Measurements from ENCODE around the gene POC1A.

Gene POC1A

DNA sequence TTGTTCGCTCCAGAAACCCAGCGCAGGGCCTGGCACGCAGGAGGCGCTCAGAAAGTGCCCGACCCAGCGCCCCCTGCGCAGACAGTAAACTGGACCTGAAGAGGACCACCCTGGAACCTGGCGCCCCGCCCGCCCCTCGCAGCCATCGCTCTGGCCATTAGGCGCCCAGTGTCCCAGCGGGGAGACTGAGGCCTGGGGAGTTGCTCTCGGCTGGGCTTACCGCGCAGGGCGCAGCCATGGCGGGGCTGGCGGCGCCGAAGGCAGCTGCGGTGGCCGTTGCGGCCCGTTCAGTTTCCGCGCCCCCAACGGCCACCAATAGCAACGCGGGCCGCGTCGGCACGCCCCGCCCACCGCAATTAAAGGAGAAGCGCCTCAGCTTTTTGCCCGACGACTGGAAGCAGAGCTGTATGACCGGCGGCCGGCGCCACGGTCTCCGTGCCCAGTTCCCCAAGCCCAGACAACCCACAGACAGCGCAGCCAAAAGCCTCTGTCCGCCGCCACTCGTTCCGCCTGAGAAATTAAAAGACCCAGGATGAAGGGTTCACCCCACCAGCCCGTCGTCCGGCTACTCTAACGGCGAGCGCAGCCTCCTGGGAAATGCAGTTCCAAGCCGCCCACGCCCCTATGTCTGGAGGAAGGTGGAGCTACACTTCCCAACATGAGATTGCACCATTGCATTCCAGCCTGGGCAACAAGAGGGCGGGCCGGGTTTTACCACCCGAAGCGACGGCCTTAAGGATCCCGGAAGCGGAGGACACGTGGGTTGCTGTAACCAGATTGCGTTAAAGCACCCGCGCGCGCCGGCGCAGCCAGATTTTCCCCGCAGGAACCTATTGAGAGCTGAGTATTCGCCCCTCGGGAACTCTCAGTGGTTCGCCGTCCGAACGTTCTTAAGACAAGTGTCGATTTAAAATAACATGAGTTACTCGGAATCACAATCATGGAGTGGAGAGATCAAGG, at the start of gene POC1A:
TSS of gene POC1A (minus strand) at position 289 of the 960 bp plus-strand sequence. CDS start at position 238, 51 bp downstream.
- DNase-seq, result peak; percentile 96

DNA sequence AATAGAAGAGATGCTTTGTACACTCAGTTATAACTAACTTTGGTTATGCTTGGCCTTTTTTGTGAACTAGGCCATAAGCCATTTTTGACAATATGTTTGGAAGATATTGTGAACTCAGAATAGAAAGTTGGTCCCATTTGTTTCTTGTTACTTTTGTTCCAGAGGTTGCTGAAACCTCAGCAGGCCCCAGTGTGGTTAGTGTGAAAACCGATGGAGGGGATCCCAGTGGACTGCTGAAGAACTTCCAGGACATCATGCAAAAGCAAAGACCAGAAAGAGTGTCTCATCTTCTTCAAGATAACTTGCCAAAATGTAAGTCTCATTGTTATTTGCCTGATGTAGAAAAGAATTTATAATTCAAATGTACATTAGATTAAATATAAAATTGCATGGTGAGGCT, 49.5 kb upstream of the POC1A start:
- DNase-seq, result no peak

DNA sequence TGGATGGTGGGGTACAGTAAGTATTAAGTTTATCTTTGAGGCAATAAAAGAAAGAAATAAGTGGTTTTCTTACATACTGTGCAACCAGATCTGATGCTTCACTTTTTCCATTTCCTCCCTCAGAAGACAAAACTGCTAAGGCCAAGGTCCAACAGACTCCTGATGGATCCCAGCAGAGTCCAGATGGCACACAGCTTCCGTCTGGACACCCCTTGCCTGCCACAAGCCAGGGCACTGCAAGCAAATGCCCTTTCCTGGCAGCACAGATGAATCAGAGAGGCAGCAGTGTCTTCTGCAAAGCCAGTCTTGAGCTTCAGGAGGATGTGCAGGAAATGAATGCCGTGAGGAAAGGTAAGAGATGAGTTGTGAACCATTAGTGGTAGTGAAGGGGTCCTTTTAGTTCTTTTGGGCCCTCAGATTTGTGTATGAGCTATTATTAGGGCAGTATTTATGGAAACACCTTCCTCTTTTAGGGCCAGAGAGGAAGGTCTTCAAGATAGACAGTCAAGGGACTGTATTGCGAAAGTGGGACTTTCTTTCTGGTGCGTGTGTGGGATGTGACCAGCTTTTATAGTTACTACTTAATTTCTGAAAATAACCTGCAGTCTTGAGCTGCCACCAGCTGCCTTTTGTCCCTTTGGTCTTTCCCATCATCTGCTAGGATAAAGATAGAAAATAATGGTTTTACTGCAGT, 48.3 kb upstream of the POC1A start:
- no peak for DNase-seq

DNA sequence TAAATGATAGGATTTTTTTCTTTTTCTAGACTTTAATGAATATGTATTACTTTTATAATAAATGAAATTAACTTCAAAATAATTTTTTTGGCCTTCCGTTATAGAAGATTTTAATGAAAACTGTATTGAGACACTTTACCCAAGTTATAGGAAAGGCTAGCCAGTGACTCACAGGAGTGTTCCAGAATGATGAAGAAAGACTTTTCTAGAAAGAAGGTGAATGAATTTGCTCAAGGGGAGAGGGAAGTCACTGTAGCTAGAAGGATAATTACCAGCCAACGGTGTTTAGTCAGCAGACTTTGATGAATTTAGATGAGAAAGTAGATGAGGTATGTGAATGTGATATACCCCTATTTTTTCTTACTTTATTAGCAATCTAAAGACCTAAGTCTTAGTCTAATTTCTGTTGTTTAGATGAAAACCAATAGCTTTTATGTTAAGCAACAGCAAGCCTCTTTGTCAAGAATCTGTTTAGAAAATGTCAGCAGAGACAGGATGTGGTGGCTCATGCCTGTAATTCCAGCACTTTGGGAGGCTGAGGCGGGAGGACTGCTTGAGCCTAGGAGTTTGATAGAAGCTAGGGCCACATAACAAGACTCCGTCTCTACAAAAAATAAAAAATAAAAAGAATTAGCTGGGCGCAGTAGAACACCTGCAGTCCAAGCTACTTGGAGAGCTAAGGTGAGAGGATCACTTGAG, 46.9 kb upstream of the POC1A start:
- no peak for DNase-seq

DNA sequence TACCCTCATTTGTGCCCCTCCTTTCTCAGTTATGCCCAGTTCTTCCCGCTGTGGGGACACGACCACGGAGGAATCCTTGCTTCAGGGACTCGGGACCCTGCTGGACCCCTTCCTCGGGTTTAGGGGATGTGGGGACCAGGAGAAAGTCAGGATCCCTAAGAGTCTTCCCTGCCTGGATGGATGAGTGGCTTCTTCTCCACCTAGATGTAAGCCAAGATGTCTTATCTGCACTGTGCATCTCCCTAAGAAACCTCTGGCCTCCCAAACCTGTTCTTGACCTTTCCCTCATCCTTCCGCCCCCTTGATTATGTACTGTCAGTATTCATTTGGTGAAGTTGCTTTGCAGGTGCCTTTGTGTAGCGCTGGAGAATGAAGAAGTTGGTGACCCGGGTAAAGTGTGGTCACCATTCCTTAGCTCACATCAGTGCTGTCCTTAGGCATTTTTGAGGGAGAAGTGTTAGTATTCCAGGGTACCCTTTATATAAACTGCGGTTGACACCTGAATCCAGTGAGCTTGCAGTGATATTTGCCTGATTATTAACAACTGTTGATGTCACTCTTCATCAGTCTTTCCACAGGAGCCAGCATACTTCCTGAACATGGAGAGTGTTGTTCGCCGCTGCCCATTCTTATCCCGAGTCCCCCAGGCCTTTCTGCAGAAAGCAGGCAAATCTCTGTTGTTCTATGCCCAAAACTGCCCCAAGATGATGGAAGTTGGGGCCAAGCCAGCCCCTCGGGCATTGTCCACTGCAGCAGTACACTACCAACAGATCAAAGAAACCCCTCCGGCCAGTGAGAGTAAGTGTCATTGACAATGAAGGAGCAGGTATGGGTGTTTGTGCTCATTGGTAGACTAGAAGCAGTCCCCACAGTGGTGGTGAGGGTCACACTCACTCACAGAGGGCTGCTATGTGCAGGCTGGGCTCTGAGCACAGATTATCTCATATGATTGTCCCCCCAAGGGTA, 44.7 kb upstream of the POC1A start:
- DNase-seq, result no peak

DNA sequence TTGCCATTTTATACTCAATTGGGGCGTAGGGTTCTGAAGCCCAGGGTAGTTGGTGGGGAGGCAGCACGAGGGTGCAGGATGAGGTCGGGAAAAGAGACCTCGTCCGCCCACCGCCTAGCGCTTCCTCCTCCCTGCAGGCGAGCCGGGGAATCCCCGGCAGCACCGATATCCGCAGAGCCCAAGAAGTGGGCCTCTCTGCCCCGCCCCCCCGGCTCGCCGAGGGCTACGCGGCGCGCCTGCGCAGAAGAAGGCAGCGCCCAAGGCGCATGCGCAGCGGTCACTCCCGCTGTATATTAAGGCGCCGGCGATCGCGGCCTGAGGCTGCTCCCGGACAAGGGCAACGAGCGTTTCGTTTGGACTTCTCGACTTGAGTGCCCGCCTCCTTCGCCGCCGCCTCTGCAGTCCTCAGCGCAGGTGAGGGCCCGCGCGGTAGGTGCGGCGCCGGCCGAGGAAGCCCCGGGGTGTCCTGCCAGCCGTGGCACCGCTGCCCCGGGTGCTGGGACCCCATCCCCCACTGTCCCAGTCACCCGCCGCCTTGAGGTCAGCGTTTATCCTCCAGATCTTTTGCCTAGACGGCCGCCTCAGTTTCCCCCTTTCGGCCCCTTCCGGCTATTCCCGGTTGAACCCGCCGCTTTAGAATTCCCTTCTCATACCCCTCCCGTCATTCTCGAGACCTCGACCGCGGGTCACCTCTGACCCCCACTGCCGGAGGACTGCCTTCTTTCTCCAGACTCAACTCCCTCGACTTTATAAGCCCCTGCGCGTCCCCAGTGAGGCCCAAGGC, 43.8 kb upstream of the POC1A start, which contains the start of gene ALAS1:
TSS of gene ALAS1 (plus strand) at position 319 of the 784 bp plus-strand sequence. CDS start 1,082 bp downstream, outside the sequence.
- DNase-seq, result peak; percentile 96

DNA sequence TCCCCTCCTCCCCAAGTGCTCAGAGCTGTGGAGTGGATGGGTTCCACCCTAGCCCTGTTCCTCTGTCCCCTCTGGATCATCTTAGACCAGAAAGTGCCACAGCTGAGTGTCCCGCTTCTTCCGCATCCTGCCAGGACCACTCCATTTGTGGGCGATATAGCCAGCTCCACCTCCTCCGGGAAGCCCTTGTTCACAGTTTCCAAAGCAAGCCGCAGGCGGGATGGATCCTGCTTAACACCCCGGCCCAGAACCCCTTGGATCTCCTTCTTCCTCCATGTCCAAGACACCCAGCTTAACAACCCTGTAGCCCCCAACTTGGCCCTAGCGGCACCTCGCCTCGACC, 43.2 kb upstream of the POC1A start:
- DNase-seq, result no peak

DNA sequence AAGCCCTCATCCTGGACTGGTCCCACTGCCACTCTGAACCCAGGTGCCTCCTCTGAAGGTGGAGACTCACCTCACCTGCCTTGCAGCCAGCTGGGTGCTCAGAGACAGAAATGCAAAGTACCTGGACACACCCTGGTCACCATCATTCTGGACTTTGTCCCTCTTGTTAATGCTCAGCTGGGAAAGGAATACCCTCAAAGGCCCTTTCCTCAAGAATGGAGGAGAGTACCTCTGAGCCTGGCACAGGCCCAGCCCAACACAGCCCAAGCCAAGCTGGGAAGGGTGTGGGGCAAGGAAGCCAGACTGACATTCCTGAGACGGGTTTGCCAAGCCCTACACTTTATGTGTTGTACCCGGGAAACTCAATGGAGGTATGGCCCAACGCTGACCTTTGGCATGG, 42.8 kb upstream of the POC1A start:
- DNase-seq, result peak; percentile 31

DNA sequence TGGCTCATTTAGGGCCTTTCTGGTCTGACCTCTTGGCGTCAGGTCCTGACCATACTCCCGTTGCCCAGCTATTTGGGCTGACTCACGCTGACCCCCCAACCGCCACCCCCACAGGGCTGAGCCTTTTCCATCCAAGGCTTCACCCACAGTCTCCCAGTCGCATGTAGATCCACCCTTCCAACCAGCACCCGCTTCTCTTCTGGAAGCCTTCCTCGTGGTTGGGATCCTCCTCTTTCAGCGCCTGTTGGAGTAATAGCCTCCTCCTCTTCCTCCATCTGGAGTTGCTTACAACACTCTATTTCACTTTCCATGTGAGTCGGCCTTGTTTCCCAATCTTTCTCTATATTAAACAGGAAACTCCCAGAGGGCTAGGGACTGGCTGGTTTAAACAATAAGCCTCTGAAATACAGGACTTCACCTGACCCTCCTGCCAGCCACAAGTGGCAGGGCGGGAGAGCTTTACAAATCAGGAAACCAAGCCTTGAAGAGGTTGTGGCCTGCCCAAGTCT, 41.7 kb upstream of the POC1A start:
- DNase-seq, result peak; percentile 20

DNA sequence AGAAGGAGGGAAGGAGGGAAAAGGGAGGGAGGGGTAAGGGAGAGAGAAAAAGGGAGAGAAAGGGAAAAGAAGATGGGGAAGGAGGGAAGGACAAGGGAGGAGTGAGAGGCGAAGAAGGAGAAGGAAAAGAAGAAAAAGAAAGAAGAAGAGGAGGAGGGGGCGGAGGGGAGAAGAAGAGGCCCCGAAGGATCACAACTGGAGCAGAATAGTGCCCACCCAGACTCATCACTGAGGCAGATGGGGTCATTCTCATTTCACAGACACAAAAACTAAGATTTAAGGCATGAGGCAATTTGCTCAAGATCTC, 41.0 kb upstream of the POC1A start:
- no peak for DNase-seq

DNA sequence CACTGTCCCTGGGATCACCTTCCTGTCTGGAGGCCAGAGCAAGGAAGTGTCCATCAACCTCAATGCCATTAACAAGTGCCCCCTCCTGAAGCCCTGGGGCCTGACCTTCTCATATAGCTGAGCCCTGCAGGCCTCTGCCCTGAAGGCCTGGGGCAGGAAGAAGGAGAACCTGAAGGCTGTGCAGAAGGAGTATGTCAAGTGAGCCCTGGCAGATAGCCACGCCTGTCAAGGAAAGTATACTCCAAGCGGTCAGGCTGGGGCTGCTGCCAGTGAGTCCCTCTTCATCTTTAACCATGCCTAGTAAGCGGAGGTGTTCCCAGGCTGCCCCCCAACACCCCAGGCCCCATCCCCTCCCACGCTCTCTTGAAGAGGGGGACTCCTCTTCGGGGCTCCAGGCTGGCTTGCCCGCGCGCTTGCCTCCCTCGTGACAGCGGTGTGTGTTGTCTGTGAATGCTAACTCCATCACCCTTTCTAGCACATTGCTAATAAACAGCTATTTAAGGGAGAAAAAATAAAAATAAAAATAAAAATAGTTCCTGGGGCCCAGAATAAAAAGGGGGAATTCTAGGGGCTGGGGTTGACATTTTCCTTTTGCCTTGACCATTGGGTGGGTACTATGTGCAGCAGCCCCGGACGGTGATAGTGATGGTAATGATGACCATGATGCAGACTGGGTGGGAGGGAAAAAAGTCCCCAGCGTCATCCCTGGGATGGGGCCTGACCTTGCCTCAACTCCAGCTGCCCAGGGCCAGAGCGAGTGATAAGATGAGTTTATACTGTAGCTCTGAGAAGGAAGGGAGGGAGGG, 40.5 kb upstream of the POC1A start:
- DNase-seq, result peak; percentile 29

DNA sequence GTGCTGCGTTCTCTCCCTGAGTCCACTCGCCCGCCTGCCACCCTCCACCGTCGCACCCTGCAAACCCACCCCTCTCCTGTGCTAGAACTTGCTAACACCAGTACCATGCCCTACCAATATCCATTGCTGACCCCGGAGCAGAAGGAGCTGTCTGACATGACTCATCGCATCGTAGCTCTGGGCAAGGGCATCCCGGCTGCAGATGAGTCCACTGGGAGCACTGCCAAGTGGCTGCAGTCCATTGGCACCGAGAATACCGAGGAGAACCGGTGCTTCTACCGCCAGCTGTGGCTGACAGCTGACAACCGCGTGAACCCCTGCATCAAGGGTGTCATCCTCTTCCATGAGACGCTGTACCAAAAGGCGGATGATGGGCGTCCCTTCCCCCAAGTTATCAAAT, 38.8 kb upstream of the POC1A start:
- peak; percentile 54 for DNase-seq

DNA sequence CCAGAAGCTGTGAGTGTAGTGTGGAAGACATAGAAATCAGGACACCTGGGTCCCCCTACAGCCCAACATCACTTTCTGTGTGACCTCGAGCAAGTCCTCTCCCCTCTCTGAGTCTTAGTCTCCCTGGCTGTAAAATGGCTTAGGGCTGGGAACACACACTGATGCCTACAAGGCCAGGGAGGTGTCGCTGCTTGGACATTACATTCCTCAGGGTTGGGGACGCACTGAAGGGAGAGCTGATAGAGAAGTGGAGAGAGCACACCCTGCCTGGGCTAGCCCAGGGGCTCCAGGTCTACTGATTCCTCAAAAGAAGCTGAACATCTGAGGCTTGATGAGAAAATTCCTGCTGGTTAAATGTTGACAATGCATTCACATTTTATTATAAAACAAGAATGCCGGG, 37.4 kb upstream of the POC1A start:
- DNase-seq, result no peak

DNA sequence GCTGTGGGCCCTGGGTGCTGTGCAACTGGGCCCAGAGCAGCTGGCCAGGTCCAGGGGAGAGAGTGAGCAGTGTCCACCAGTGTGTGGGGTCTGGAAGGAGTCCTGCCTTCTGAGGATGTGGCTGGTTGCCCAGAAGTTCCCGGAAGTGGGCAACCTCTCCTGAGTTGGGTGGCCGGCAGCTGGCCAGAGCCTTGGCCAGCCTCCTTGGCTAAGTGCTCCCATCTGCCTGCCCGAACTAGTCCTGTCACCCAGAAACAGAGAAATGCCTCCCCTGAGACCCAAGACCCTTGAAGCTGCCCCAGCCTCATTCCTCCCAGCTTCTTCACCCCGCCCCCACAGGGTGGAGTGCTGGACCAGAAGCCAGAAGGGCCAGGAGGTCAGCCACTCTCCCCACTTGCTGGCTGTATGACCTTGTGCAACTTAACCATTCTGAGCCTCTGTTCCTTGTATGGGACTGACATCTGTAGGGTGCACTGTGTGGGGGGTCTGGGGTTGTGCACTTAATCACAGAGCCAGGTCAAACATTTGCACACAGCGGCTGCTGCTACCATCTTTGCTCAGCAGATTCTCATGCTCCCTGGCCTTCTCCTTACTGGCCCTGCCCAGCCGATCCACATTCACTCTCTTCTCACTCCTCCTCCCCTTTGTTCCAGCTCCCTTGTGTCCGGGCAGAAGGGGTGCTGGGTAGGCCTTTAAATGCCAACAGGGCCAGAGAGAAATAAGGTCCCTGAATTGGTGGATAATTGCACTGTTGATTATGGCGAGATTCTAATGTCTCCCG, 36.3 kb upstream of the POC1A start:
- DNase-seq, result peak; percentile 74

DNA sequence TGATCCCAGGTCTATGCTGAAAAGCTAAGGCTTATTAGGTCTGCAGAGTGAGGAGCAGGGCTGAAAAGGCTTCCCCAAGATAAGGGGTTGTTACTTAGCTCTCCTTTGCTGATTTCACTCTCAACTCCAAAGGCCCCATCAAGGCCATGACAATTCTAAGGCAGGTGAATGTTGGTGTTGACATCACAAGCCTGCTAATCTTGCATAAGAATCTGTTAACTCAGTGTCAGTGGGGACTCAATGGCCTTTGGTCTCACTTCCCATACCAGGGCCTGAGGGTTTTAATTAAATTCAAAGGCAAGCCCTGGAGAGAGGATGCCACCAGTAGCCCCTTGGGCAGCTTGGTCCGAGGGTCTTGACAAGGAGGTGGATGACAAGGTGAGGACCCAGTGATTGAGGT, 34.3 kb upstream of the POC1A start:
- DNase-seq, result no peak

DNA sequence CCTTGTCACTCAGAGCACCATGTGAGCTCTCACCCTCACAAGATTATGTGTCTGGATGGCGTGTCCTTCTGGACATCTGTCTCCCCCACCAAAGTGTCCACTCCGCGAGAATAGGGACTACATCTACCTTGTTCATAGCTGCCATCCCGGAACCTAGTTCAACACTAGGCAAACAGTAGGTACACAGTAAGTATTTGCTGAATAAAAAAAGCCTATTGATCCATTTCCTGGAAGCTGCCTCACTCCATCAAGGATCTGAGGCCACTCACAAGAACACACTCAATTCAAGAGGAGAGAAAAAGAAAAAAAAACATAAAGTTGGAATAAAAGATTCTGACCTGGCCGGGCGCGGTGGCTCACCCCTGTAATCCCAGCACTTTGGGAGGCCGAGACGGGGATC, 32.5 kb upstream of the POC1A start:
- DNase-seq, result no peak

DNA sequence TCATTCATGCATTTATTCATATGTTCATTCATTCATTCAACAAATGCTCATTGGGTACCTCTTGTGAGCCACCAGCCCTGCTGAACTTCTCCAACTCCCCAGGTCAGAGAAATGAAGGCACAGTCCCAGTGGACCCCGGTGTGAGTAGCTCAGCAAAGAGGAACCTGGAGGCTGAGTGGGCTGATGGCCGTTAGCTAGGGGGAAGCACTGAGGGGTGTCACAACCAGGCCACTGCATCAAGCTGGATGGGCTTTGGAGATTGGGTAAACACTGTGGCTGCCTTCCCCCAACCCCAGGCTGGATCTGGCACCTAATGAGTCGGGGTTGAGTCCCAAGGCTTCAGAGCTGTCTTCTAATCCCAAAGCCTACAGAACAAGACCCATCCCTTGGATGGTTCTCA, 31.6 kb upstream of the POC1A start:
- no peak for DNase-seq

DNA sequence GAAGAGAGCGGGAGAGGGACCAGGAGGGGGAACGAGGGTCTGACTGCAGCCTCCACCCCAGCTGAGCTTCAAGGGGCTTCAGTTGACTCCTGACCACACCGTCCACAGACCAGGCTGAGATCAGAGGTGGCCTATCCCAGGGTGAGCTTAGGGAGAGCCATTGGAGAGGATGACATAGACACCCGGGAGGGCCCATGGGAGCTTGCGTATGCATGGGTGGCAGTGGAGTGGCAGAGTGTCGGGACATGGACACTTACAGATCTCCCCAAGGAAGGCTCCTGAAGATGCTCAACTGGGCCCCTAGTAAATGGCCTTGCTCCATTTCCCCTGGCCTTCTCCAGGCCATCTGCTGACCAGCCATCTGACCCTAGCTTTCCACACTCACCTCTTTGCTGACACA, 31.1 kb upstream of the POC1A start:
- DNase-seq, result no peak

DNA sequence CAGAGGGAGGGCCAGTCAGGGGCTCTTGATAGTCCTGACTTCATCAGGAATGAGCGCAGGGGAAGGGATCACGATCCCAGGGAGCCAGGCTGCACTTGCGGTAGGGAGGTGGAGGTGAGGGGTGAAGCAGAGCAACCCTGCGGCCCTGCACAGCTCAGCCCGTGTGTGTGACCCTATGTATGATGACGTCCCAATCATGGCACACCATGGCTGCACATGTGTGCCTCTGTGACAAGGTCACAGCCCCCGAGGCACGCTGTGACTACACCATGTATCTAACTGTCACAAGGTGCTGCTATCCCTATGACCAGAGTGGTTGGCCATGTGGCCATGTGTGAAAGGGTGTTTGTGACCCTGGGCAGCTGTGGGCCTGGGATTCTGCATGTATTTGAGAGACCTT, 30.5 kb upstream of the POC1A start:
- DNase-seq, result no peak

All from femur (tissue), 1 donor.